NCI-H2196 (cell line): ENCODE data around the gene SMCHD1.
"Not testable (repeated sequence)": the region's sequence is repeated elsewhere in the genome, so short reads cannot be mapped to it uniquely, and the experiment has no call there.

Source experiments
- DNase-seq: peaks from one replicate; lab custom pipeline; 2025; ENCODE audit not compliant: unreplicated experiment; lab: John Stamatoyannopoulos, UW

SMCHD1 gene

GRCh38 chr18:2715990-2716389 is 60.5 kb downstream of the SMCHD1 start:
- DNase-seq, result no peak

- no peak for DNase-seq
These were observed 61.1 kb downstream of the SMCHD1 start for GRCh38 chr18:2716394-2717326.

GRCh38 chr18:2717407-2717806 is 61.9 kb downstream of the SMCHD1 start:
- no peak for DNase-seq

GRCh38 chr18:2719040-2719439 is 63.5 kb downstream of the SMCHD1 start:
- no peak for DNase-seq

GRCh38 chr18:2723207-2723606 is 67.7 kb downstream of the SMCHD1 start:
- no peak for DNase-seq

GRCh38 chr18:2729757-2730156 is 74.2 kb downstream of the SMCHD1 start:
- no peak for DNase-seq

GRCh38 chr18:2736823-2737222 is 81.3 kb downstream of the SMCHD1 start:
- no peak for DNase-seq

GRCh38 chr18:2740082-2740481 is 84.6 kb downstream of the SMCHD1 start:
- not testable (repeated sequence) for DNase-seq

GRCh38 chr18:2746274-2746673 is 90.7 kb downstream of the SMCHD1 start:
- DNase-seq, result no peak

- no peak for DNase-seq
These were observed 102.8 kb downstream of the SMCHD1 start for GRCh38 chr18:2758309-2758708.

- no peak for DNase-seq
These were observed 119.1 kb downstream of the SMCHD1 start for GRCh38 chr18:2774669-2775068.

- DNase-seq, result no peak
These were observed 121.1 kb downstream of the SMCHD1 start for GRCh38 chr18:2776601-2777000.

- DNase-seq, result no peak
These were observed 121.7 kb downstream of the SMCHD1 start for GRCh38 chr18:2777241-2777640.

- no peak for DNase-seq
These were observed 125.2 kb downstream of the SMCHD1 start for GRCh38 chr18:2780750-2781149.

GRCh38 chr18:2787225-2787624 is 131.7 kb downstream of the SMCHD1 start:
- no peak for DNase-seq

- no peak for DNase-seq
These were observed 136.9 kb downstream of the SMCHD1 start for GRCh38 chr18:2792395-2792794.

- no peak for DNase-seq
These were observed 138.6 kb downstream of the SMCHD1 start for GRCh38 chr18:2794159-2794558.

GRCh38 chr18:2797951-2798350 is 142.4 kb downstream of the SMCHD1 start:
- DNase-seq, result no peak

- DNase-seq, result no peak
These were observed 143.8 kb downstream of the SMCHD1 start for GRCh38 chr18:2799369-2799768.

- DNase-seq, result no peak
These were observed 150.7 kb downstream of the SMCHD1 start for GRCh38 chr18:2805970-2806943.

- DNase-seq, result not testable (repeated sequence)
These were observed 153.1 kb downstream of the SMCHD1 start for GRCh38 chr18:2808640-2809039.
